Liver (tissue), 9 donors: ENCODE data around the gene KTN1. TPM values are rescaled to one million over a fixed set of nuclear protein-coding genes. Genes with fewer than 3 reads are reported as not detected.

Experiments used
- DNase-seq: peaks from one replicate; pipeline ENCODE4 v3.0.0-alpha.2; 2017; ENCODE audit warnings: low spot score
- H3K27ac ChIP-seq, 2 donors: one replicate each; pipeline ENCODE4 v1.7.0; 2013; ENCODE audit warnings: inconsistent platforms in 2 of 2, low read length in 2 of 2, control low read depth in 1 of 2, low read depth in 1 of 2, mild to moderate bottlenecking in 1 of 2
- H3K27me3 ChIP-seq, 4 donors: one replicate each; pipeline versions ENCODE4 v1.6.1 to v1.7.0; 2013; ENCODE audit warnings: low read length in 3 of 4, inconsistent platforms in 1 of 4, mild to moderate bottlenecking in 1 of 4, moderate library complexity in 1 of 4; ENCODE audit not compliant: control insufficient read depth in 4 of 4, insufficient read depth in 4 of 4
- H3K36me3 ChIP-seq, 4 donors: one replicate each; pipeline versions ENCODE4 v1.6.1 to v1.7.0; 2013; ENCODE audit warnings: low read length in 3 of 4, mild to moderate bottlenecking in 3 of 4, low read depth in 1 of 4, moderate library complexity in 1 of 4; ENCODE audit not compliant: control insufficient read depth in 4 of 4, insufficient read depth in 3 of 4
- H3K4me1 ChIP-seq, 4 donors: one replicate each; pipeline versions ENCODE4 v1.6.1 to v1.7.0; 2013; ENCODE audit warnings: low read length in 3 of 4, mild to moderate bottlenecking in 3 of 4, moderate library complexity in 1 of 4; ENCODE audit not compliant: control insufficient read depth in 4 of 4, insufficient read depth in 4 of 4
- H3K4me3 ChIP-seq, 3 donors: one replicate each; pipeline versions ENCODE4 v1.6.1 to v1.7.0; 2013; ENCODE audit warnings: low read length in 3 of 3, control low read depth in 1 of 3, low read depth in 1 of 3, mild to moderate bottlenecking in 1 of 3
- H3K9ac ChIP-seq, 2 donors: one replicate each; pipeline ENCODE4 v1.7.0; 2013; ENCODE audit warnings: low read length in 2 of 2, mild to moderate bottlenecking in 2 of 2, moderate library complexity in 2 of 2, control low read depth in 1 of 2, low read depth in 1 of 2
- H3K9me3 ChIP-seq, 4 donors: one replicate each; pipeline versions ENCODE4 v1.6.1 to v1.7.0; 2013; ENCODE audit warnings: low read length in 3 of 4; ENCODE audit not compliant: control insufficient read depth in 4 of 4
- ATF3 ChIP-seq: IDR thresholded peaks from 2 replicates; pipeline ENCODE4 v1.6.1; 2016; ENCODE audit warnings: antibody characterized with exemption
- EGR1 ChIP-seq, 2 donors: IDR thresholded peaks; 2 replicates each; pipeline ENCODE4 v1.6.1; 2016 to 2018; ENCODE audit warnings: antibody characterized with exemption in 2 of 2, low read depth in 2 of 2
- FOXA1 ChIP-seq: IDR thresholded peaks from 2 replicates; pipeline ENCODE4 v1.6.1; 2016; ENCODE audit warnings: antibody characterized with exemption
- FOXA2 ChIP-seq: IDR thresholded peaks from 2 replicates; pipeline ENCODE4 v1.6.1; 2016; ENCODE audit warnings: antibody characterized with exemption
- GABPA ChIP-seq, 2 donors: IDR thresholded peaks in 1 of 2; conservative IDR thresholded peaks in 1 of 2; 2 replicates each; pipeline ENCODE4 v1.6.1; 2016; ENCODE audit warnings: antibody characterized with exemption in 2 of 2, mild to moderate bottlenecking in 1 of 2, moderate library complexity in 1 of 2
- HNF4A ChIP-seq, 2 donors: conservative IDR thresholded peaks; 2 replicates each; pipeline ENCODE4 v1.6.1; 2016; ENCODE audit warnings: antibody characterized with exemption in 2 of 2, mild to moderate bottlenecking in 2 of 2
- HNF4G ChIP-seq: IDR thresholded peaks from 2 replicates; pipeline ENCODE4 v1.6.1; 2016; ENCODE audit warnings: antibody characterized with exemption
- JUND ChIP-seq, 2 donors: IDR thresholded peaks; 2 replicates each; pipeline ENCODE4 v1.6.1; 2016; ENCODE audit warnings: antibody characterized with exemption in 2 of 2
- MAX ChIP-seq: IDR thresholded peaks from 2 replicates; pipeline ENCODE4 v1.6.1; 2016; ENCODE audit warnings: antibody characterized with exemption
- NR2F2 ChIP-seq: IDR thresholded peaks from 2 replicates; pipeline ENCODE4 v1.6.1; 2016; ENCODE audit warnings: antibody characterized with exemption
- RAD21 ChIP-seq, 2 donors: IDR thresholded peaks; 2 replicates each; pipeline ENCODE4 v1.6.1; 2016; ENCODE audit warnings: antibody characterized with exemption in 2 of 2, mild to moderate bottlenecking in 2 of 2
- RXRA ChIP-seq, 2 donors: IDR thresholded peaks; 2 replicates each; pipeline ENCODE4 v1.6.1; 2017 to 2018; ENCODE audit warnings: antibody characterized with exemption in 2 of 2, mild to moderate bottlenecking in 1 of 2
- SP1 ChIP-seq: IDR thresholded peaks from 2 replicates; pipeline ENCODE4 v1.6.1; 2018; ENCODE audit warnings: antibody characterized with exemption, mild to moderate bottlenecking
- TAF1 ChIP-seq: conservative IDR thresholded peaks from 2 replicates; pipeline ENCODE4 v1.6.1; 2016; ENCODE audit warnings: antibody characterized with exemption, mild to moderate bottlenecking
- YY1 ChIP-seq: IDR thresholded peaks from 2 replicates; pipeline ENCODE4 v1.6.1; 2016; ENCODE audit warnings: antibody characterized with exemption, mild to moderate bottlenecking
- WGBS: extraction: QIAGEN DNeasy Blood & Tissue Kit; methylation state at CpG from one replicate; pipeline ENCODE4 v1.1.7; 2013; 5-methylcytosine and 5-hydroxymethylcytosine counted together
- polyA plus RNA-seq, 2 donors: library from polyadenylated mRNA; stranded (reverse) in 1 of 2; unstranded in 1 of 2; fragments of 200-250 nt in 1 of 2; fragments of >200 nt in 1 of 2; fragmentation: Nextera tagmentation in 1 of 2; extraction: Ambion mirVana in 1 of 2; gene quantifications; one replicate each; pipeline versions ENCODE4 v1.2.1 to v1.2.3, GENCODE V29; 2013 to 2015
- total RNA-seq, 2 donors: library from RNA; depleted of rRNA; stranded (reverse); fragments of >200 nt; gene quantifications; one replicate each; pipeline ENCODE4 v1.2.3, GENCODE V29; 2014
- TF ChIP-seq, protein P1 (sequence below): fragments of 150-350 bp; IDR thresholded peaks from 2 replicates; pipeline ENCODE4 v1.5.1; 2017; ENCODE audit warnings: improper control_type of control experiment, low read depth, low read length; ENCODE audit not compliant: missing input control
- TF ChIP-seq, protein P2 (sequence below): IDR thresholded peaks from 2 replicates; pipeline ENCODE4 v1.6.1; 2016; ENCODE audit warnings: antibody characterized with exemption
- donor health status: healthy.
- donor health status: healthy.
- donor health status: healthy.
- donor health status: healthy.
- donor health status: healthy.

The KTN1 gene
- total and polyA plus RNA-seq, 4 donors = 34.9 to 141 (median 59.6) TPM

- peak overlapping the region; percentile 64 to 99 (median 67) for H3K4me3 ChIP-seq
- H3K9ac ChIP-seq = peak overlapping the region; percentile 8 to 23
- H3K36me3 ChIP-seq = no peaks in the 10 kb centered on the region
- no peaks in the 10 kb centered on the region for H3K27me3 ChIP-seq
- 17% methylated on average over 6 of the region's 6 CpGs for WGBS
- peaks cover 4 to 39% (median 34%) of the 10 kb centered on the region in 4 donors for H3K4me1 ChIP-seq
- no peaks in the 10 kb centered on the region for H3K9me3 ChIP-seq
- TF ChIP-seq FOXA2 (no peak), HNF4A (conservative IDR thresholded peaks at IDR 0.05) (no peak), RAD21 (IDR thresholded peaks at IDR 0.05) (no peak), JUND (IDR thresholded peaks at IDR 0.05) (no peak), YY1 (no peak), EGR1 (IDR thresholded peaks at IDR 0.05; ENCODE audit: low read depth in 2 of 2) (no peak), RXRA (IDR thresholded peaks at IDR 0.05) (no peak), FOXA1 (no peak)
- TF ChIP-seq, protein P1, sequence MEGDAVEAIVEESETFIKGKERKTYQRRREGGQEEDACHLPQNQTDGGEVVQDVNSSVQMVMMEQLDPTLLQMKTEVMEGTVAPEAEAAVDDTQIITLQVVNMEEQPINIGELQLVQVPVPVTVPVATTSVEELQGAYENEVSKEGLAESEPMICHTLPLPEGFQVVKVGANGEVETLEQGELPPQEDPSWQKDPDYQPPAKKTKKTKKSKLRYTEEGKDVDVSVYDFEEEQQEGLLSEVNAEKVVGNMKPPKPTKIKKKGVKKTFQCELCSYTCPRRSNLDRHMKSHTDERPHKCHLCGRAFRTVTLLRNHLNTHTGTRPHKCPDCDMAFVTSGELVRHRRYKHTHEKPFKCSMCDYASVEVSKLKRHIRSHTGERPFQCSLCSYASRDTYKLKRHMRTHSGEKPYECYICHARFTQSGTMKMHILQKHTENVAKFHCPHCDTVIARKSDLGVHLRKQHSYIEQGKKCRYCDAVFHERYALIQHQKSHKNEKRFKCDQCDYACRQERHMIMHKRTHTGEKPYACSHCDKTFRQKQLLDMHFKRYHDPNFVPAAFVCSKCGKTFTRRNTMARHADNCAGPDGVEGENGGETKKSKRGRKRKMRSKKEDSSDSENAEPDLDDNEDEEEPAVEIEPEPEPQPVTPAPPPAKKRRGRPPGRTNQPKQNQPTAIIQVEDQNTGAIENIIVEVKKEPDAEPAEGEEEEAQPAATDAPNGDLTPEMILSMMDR = no peak
- TF ChIP-seq, protein P2, sequence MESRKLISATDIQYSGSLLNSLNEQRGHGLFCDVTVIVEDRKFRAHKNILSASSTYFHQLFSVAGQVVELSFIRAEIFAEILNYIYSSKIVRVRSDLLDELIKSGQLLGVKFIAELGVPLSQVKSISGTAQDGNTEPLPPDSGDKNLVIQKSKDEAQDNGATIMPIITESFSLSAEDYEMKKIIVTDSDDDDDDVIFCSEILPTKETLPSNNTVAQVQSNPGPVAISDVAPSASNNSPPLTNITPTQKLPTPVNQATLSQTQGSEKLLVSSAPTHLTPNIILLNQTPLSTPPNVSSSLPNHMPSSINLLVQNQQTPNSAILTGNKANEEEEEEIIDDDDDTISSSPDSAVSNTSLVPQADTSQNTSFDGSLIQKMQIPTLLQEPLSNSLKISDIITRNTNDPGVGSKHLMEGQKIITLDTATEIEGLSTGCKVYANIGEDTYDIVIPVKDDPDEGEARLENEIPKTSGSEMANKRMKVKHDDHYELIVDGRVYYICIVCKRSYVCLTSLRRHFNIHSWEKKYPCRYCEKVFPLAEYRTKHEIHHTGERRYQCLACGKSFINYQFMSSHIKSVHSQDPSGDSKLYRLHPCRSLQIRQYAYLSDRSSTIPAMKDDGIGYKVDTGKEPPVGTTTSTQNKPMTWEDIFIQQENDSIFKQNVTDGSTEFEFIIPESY = no peak
- no peak for DNase-seq
- H3K27ac ChIP-seq = no peak overlapping the region
Measured at GRCh38 chr14:55581342-55581771, 1.4 kb downstream of the KTN1 start.

GRCh38 chr14:55582746-55583145 lies 2.7 kb downstream of the KTN1 start:
- no peaks in the 10 kb centered on the region for H3K36me3 ChIP-seq
- H3K27ac ChIP-seq = no peak overlapping the region
- no peak overlapping the region for H3K9ac ChIP-seq
- 63% methylated on average over 2 of the region's 2 CpGs for WGBS
- peaks cover 7 to 49% (median 41%) of the 10 kb centered on the region in 4 donors for H3K4me1 ChIP-seq
- DNase-seq = no peak
- TF ChIP-seq FOXA2 = no peak
- TF ChIP-seq MAX = no peak
- TF ChIP-seq RAD21 (IDR thresholded peaks at IDR 0.05) = no peak
- no peak for TF ChIP-seq RXRA (IDR thresholded peaks at IDR 0.05)
- TF ChIP-seq TAF1 = no peak
- no peak for TF ChIP-seq HNF4G
- no peak for TF ChIP-seq HNF4A (conservative IDR thresholded peaks at IDR 0.05)
- TF ChIP-seq NR2F2 = no peak
- no peak for TF ChIP-seq JUND (IDR thresholded peaks at IDR 0.05)
- TF ChIP-seq YY1 = no peak
- TF ChIP-seq FOXA1 = no peak
- TF ChIP-seq, protein P1 = no peak
- TF ChIP-seq SP1 = no peak
- TF ChIP-seq EGR1 (IDR thresholded peaks at IDR 0.05; ENCODE audit: low read depth in 2 of 2) = no peak
- TF ChIP-seq ATF3 = no peak
- TF ChIP-seq GABPA (IDR thresholded peaks at IDR 0.05 in 1 of 2, conservative IDR thresholded peaks at IDR 0.05 in 1 of 2) = no peak
- H3K9me3 ChIP-seq = no peaks in the 10 kb centered on the region
- no peak overlapping the region for H3K4me3 ChIP-seq
- no peaks in the 10 kb centered on the region for H3K27me3 ChIP-seq
